HepG2 (cell line): ENCODE data around the gene TCERG1. TPM values are rescaled to one million over a fixed set of nuclear protein-coding genes. Genes with fewer than 3 reads are reported as not detected.

Experiments
- ATAC-seq: fragments of 200-7000 bp; cut with Tn5 transposase; 3 replicates; pipeline ENCODE4 v1.9.1; 2020; ENCODE audit warnings: mild to moderate bottlenecking, moderate library complexity
- BruUV-seq: library from RNA; stranded (reverse); fragments of 400-500 nt; replicated peaks from 2 replicates; lab custom pipeline; 2021; lab: Mats Ljungman, UMichigan
- CTCF ChIA-PET: fragments of 300-600 bp; formaldehyde crosslinking; extraction: SDS; loops from one replicate; lab custom pipeline; 2021; ENCODE audit warnings: low total read pairs, inconsistent platforms, low intra/inter-chr PET ratio; lab: Yijun Ruan, JAX
- POLR2A ChIA-PET: fragments of 350-600 bp; sonication (Branson Sonifier 250); formaldehyde crosslinking; loops from one replicate; lab custom pipeline; 2020; ENCODE audit warnings: antibody characterized with exemption, inconsistent platforms; lab: Yijun Ruan, JAX
- DNase-seq: peaks from one replicate; pipeline ENCODE4 v3.0.0-alpha.2; 2015; ENCODE audit warnings: low spot score
- FAIRE-seq: peaks from 3 replicates; lab custom pipeline; 2011; peaks lifted over from hg19 to GRCh38; lab: Jason Lieb, UNC
- H2AFZ ChIP-seq: one replicate; pipeline ENCODE4 v1.6.1; 2011; ENCODE audit warnings: low read length, inconsistent platforms
- H3K27ac ChIP-seq: fragments of 300-600 bp; 3 replicates; pipeline ENCODE4 v1.8.0; 2011; ENCODE audit warnings: mixed run types, mild to moderate bottlenecking, mixed read lengths, low read length, inconsistent platforms; ENCODE audit not compliant: insufficient read depth; ENCODE audit errors: extremely low read length
- H3K27me3 ChIP-seq, 2 experiments: fragments of 200-600 bp in 1 of 2; 2 replicates in 1 of 2; 3 replicates in 1 of 2; pipeline versions ENCODE4 v1.6.0 to v1.8.0; 2011; ENCODE audit warnings: low read length in 2 of 2, mild to moderate bottlenecking in 2 of 2, moderate library complexity in 2 of 2, inconsistent platforms in 1 of 2; ENCODE audit not compliant: insufficient read depth in 2 of 2, control insufficient read depth in 1 of 2
- H3K36me3 ChIP-seq, 2 experiments: fragments of 200-600 bp in 1 of 2; replicated peaks in 1 of 2; 2 replicates in 1 of 2; 3 replicates in 1 of 2; pipeline versions ENCODE4 v1.5.1 to v1.8.0; 2011; ENCODE audit warnings: low read length in 2 of 2, inconsistent platforms in 1 of 2; ENCODE audit not compliant: insufficient read depth in 2 of 2, control insufficient read depth in 1 of 2
- H3K4me1 ChIP-seq: 2 replicates; pipeline ENCODE4 v1.5.1; 2012; ENCODE audit warnings: low read length, inconsistent platforms; ENCODE audit not compliant: insufficient read depth
- H3K4me2 ChIP-seq: 2 replicates; pipeline ENCODE4 v1.6.0; 2011; ENCODE audit warnings: low read depth, low read length, inconsistent platforms
- H3K4me3 ChIP-seq, 3 experiments: fragments of 200-600 bp in 1 of 3; sonication (generic), shearing (Covaris generic) in 1 of 3; replicated peaks in 1 of 3; 2 replicates each; pipeline ENCODE4 v1.5.1; 2011 to 2016; ENCODE audit warnings: low read length in 3 of 3, inconsistent platforms in 2 of 3, low read depth in 2 of 3, mild to moderate bottlenecking in 2 of 3, control low read depth in 1 of 3, mixed read lengths in 1 of 3; ENCODE audit not compliant: insufficient read depth in 1 of 3
- H3K79me2 ChIP-seq: one replicate; pipeline ENCODE4 v1.6.1; 2011; ENCODE audit warnings: low read length, inconsistent platforms; ENCODE audit not compliant: insufficient read depth
- H3K9ac ChIP-seq: 2 replicates; pipeline ENCODE4 v1.6.0; 2011; ENCODE audit warnings: mild to moderate bottlenecking, low read depth, low read length, inconsistent platforms; ENCODE audit not compliant: insufficient read depth
- H3K9me3 ChIP-seq: 2 replicates; pipeline ENCODE4 v1.5.1; 2012; ENCODE audit warnings: mild to moderate bottlenecking, low read length
- H4K20me1 ChIP-seq: 2 replicates; pipeline ENCODE4 v1.6.0; 2011; ENCODE audit warnings: inconsistent platforms, mild to moderate bottlenecking, low read length, moderate library complexity; ENCODE audit not compliant: insufficient read depth
- ARID5B ChIP-seq: IDR thresholded peaks from 2 replicates; pipeline ENCODE4 v1.4.0; 2020; ENCODE audit warnings: mild to moderate bottlenecking, missing genetic modification reagents
- MAX ChIP-seq: IDR thresholded peaks from 2 replicates; pipeline ENCODE4 v1.6.1; 2012; ENCODE audit warnings: inconsistent platforms
- NR2F2 ChIP-seq: IDR thresholded peaks from 2 replicates; pipeline ENCODE4 v1.6.1; 2012; ENCODE audit warnings: low read depth, inconsistent platforms, borderline replicate concordance
- ZNF367 ChIP-seq: sonication (generic); formaldehyde crosslinking; IDR thresholded peaks from 2 replicates; pipeline ENCODE4 v1.4.0; 2020; ENCODE audit warnings: missing genetic modification reagents, borderline replicate concordance
- WGBS: methylation state at CpG from one replicate; pipeline ENCODE4 v1.1.6; 2017; ENCODE audit warnings: low lambda C conversion rate; 5-methylcytosine and 5-hydroxymethylcytosine counted together
- in situ Hi-C: cut with HindIII; loops from 2 replicates; pipeline ENCODE4 v1.10.0; 2017; ENCODE audit warnings: low pct_unique_long_range_greater_than_20kb; ENCODE audit not compliant: extremely low pct_ligation_motif_present
- intact Hi-C: fragments of 100-400 bp; cut with micrococcal nuclease; formaldehyde crosslinking; loops from one replicate; pipeline ENCODE4 v1.10.0; 2022; ENCODE audit not compliant: unreplicated experiment
- polyA plus RNA-seq, 8 experiments: library from polyadenylated mRNA; depleted of rRNA in 3 of 8; stranded (reverse) in 7 of 8; unstranded in 1 of 8; fragments of >200 nt; fragmentation: Illumina TruSeq in 4 of 8; extraction: Trizol in 4 of 8; gene quantifications; 2 replicates each; pipeline versions ENCODE4 v1.2.1 to v1.2.3, GENCODE V29; 2011 to 2016; ENCODE audit warnings: low read depth in 4 of 8, missing spikeins in 1 of 8, mixed read lengths in 1 of 8; ENCODE audit not compliant: insufficient read depth in 1 of 8
- total RNA-seq, 5 experiments: library from RNA; depleted of rRNA; stranded (reverse); fragments of >200 nt; fragmentation: Illumina TruSeq; extraction: Trizol; gene quantifications; 2 replicates each; pipeline ENCODE4 v1.2.3, GENCODE V29; 2016; ENCODE audit warnings: low read depth in 1 of 5
- TF ChIP-seq, protein P1 (sequence below): sonication (generic); formaldehyde crosslinking; IDR thresholded peaks from 2 replicates; pipeline ENCODE4 v1.4.0; 2020; ENCODE audit warnings: missing genetic modification reagents

Gene TCERG1
- total and polyA plus RNA-seq, 2 of the 13 experiments (the other 11 are each of a cell fraction or from before 2014, with no cell fraction given) = 71.7 to 86.6 TPM

GRCh38 chr5:146540414-146540813, 93.3 kb downstream of the TCERG1 start:
- Histone ChIP-seq H3K79me2 (no peaks in the 10 kb centered on the region), H3K4me2 (no peak overlapping the region), H3K27me3 (no peaks in the 10 kb centered on the region), H4K20me1 (no peaks in the 10 kb centered on the region), H3K4me3 (no peak overlapping the region), H3K27ac (no peak overlapping the region), H2AFZ (no peak overlapping the region), H3K9ac (no peak overlapping the region), H3K9me3 (no peaks in the 10 kb centered on the region), H3K36me3 (no peaks in the 10 kb centered on the region), H3K4me1 (no peaks in the 10 kb centered on the region)
- FAIRE-seq = no peak
- ChIA-PET CTCF (no interaction called here), POLR2A (no interaction called here)
- 47% methylated on average over 2 of the region's 2 CpGs for WGBS
- intact Hi-C loops (loop anchor here (5.0 kb wide), 1 partner anchor 82 kb away; no protein-coding TSS in a partner anchor), in situ Hi-C loops (loop anchor here (5.0 to 10.0 kb wide), 2 partner anchors 427 to 644 kb away; no protein-coding TSS in a partner anchor)
- no peak for ATAC-seq
- DNase-seq = no peak
- no TSS peak for BruUV-seq
- TF ChIP-seq NR2F2 = no peak
- no peak for TF ChIP-seq MAX
- no peak for TF ChIP-seq ARID5B (CRISPR knock-in tag)
- TF ChIP-seq, protein P1, sequence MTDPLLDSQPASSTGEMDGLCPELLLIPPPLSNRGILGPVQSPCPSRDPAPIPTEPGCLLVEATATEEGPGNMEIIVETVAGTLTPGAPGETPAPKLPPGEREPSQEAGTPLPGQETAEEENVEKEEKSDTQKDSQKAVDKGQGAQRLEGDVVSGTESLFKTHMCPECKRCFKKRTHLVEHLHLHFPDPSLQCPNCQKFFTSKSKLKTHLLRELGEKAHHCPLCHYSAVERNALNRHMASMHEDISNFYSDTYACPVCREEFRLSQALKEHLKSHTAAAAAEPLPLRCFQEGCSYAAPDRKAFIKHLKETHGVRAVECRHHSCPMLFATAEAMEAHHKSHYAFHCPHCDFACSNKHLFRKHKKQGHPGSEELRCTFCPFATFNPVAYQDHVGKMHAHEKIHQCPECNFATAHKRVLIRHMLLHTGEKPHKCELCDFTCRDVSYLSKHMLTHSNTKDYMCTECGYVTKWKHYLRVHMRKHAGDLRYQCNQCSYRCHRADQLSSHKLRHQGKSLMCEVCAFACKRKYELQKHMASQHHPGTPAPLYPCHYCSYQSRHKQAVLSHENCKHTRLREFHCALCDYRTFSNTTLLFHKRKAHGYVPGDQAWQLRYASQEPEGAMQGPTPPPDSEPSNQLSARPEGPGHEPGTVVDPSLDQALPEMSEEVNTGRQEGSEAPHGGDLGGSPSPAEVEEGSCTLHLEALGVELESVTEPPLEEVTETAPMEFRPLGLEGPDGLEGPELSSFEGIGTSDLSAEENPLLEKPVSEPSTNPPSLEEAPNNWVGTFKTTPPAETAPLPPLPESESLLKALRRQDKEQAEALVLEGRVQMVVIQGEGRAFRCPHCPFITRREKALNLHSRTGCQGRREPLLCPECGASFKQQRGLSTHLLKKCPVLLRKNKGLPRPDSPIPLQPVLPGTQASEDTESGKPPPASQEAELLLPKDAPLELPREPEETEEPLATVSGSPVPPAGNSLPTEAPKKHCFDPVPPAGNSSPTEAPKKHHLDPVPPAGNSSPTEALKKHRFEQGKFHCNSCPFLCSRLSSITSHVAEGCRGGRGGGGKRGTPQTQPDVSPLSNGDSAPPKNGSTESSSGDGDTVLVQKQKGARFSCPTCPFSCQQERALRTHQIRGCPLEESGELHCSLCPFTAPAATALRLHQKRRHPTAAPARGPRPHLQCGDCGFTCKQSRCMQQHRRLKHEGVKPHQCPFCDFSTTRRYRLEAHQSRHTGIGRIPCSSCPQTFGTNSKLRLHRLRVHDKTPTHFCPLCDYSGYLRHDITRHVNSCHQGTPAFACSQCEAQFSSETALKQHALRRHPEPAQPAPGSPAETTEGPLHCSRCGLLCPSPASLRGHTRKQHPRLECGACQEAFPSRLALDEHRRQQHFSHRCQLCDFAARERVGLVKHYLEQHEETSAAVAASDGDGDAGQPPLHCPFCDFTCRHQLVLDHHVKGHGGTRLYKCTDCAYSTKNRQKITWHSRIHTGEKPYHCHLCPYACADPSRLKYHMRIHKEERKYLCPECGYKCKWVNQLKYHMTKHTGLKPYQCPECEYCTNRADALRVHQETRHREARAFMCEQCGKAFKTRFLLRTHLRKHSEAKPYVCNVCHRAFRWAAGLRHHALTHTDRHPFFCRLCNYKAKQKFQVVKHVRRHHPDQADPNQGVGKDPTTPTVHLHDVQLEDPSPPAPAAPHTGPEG (CRISPR knock-in tag) = no peak
- TF ChIP-seq ZNF367 (CRISPR knock-in tag) = no peak
